Cardiac septum (tissue), 1 donor: ENCODE results near the gene SOCS6. TPM values are rescaled to one million over a fixed set of nuclear protein-coding genes. Genes with fewer than 3 reads are reported as not detected.

ENCODE experiments used
- DNase-seq: peaks from one replicate; pipeline ENCODE4 v3.0.0-alpha.2; 2020; ENCODE audit warnings: low spot score
- intact Hi-C: fragments of 100-400 bp; cut with DNase I; formaldehyde crosslinking; loops from one replicate; pipeline ENCODE4 v1.14.0; 2022
- total RNA-seq: library from RNA; stranded (reverse); fragmentation: NEBNext Ultra II Directional; extraction: Animal tissue kit (Norgen Biotek cat#: 25700); gene quantifications from one replicate; pipeline ENCODE4 v1.2.1, GENCODE V29; 2021
- donor health status: DM: no; HTN: no; CAD: no.

SOCS6 gene
- total RNA-seq, 1 donor from 2014 or later, result 22.8 TPM

DNA sequence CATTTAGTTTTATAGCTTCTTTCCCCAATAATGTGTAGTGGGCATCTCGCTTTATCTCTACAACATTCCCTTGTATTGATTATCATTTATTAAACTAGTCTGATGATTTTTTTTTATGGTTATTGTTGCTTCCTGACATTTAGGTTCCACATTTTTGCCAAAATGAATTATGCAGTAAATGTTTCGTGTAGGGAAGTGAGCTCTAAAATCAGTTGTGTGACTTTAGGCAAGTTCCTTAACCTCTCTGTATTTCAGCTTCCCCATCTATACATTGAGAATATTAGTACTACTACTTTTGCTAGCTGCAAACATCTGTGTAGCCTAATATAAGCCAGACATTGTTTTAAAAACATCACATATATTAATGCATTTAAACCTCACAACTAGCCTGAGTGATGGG lies 22.9 kb downstream of the SOCS6 start:
- no peak for DNase-seq
- intact Hi-C loops, result no loop called here

DNA sequence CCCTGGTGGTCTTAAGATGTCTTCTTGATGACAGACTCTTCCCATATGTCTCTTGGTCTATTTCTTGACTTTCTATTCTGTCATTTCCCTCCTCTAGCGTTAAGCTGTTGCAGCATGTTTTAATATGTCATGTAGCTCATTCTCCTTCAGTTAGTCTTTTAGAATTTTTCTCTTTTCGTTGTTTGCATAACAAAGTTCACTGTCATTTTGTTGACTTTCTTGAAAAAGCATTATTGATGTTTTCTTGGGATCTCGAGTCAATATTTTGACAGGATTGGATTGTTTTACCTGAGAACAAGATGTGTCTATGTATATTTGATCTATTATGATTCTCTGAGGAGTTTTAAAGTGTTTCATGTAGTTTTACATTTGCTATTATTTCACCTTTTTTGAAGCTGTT lies 24.8 kb downstream of the SOCS6 start:
- intact Hi-C loops, result no loop called here
- DNase-seq, result no peak

DNA sequence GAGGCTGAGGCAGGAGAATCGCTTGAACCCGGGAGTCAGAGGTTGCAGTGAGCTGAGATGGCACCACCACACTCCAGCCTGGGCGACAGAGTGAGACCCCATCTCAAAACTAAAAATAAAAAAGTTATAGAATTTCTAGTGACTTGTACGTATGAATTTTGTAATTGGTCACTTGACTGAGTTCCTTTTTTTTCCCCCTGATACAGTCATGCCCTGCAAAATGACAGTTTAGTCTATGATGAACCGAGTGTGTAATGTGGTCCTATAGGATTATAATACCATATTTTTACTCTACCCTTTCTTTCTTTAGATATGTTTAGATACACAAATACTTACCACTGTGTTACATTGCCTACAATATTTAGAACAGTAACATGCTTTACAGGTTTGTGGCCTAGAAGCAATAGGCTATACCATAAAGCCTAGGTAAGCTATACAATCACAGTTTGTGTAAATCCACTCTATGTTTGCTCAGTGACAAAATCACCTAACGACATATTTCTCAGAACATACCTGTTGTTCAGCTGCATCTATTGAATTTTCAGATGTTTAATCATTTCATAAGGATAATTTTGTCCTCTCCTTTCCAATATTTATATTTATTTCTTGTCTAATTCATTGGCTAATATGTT lies 25.4 kb downstream of the SOCS6 start:
- intact Hi-C loops, result no loop called here
- DNase-seq, result no peak

DNA sequence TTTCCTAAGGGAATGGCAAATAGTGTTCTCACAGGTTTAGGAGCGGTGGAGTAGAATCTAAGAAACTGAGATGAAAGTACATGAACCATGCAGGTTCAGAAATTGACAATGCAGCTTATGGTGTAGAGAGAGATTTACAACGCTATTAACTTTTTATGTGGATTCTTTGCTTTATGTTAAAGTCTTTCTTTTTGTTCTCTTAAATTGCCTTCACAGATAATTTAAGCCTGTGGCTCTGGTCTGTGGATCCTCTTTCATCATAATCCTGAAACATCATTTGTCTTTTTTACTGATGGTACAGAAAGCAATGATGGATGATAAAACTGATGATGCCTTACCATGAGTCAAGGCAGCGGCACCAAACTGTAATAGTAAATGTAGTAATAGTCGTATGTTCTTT lies 30.3 kb downstream of the SOCS6 start:
- DNase-seq, result no peak
- intact Hi-C loops, result no loop called here

DNA sequence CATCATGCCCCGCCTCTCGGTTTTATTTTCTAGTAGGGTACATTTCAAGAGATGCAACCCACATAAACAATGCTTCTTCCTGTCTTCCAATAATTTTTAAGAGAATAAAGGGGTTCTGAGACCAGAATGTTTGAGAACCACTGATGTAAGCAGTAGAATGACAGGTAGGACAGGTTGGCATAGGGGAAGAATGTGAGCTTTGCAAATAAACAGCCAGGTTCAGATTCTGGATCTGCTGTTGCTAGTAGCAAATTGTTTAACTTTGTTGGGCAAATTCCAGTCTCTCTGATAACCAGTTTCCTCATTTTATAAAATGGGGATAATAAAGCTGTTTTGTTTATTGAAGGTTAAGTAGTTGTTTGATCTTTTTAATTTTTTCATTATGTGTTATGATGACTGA lies 32.8 kb downstream of the SOCS6 start:
- no peak for DNase-seq
- intact Hi-C loops, result no loop called here

DNA sequence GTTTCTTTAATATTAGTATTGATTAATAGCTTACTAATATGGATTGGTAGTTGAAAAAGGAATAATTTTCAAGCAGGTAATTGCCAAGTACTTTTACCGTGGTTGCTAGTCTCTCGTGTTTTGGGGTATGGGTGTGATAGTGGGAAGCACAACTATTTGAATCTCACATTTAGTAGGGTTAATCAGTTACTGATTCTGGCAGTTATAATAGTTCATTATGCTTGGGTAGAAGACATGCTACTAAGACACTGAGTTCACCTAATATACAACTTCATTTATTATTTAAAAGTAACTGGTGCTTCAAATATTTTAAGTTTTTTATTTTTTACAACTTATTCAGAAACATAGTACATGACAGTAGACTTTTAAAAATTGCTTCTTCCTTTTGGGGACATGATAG lies 33.5 kb downstream of the SOCS6 start:
- intact Hi-C loops, result no loop called here
- no peak for DNase-seq

DNA sequence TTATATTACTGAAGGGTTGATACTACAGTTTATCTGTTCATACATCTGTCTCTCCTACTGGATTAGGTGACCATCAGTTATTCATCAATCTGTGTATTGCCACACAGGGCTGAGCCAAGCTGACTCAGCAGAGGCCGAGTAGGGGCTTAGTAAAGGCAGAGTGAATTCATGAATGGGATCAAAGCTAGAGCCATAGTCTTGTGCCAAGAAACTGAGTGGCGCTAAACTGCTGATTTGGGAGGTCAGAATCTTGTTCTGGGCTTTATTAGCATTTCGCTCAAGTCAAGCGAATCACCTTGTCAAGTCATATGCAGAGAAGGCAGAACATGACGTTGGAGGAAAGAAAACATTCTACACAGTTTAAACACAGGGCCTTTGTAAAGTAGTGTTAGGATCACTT lies 34.1 kb downstream of the SOCS6 start:
- intact Hi-C loops, result no loop called here
- no peak for DNase-seq

DNA sequence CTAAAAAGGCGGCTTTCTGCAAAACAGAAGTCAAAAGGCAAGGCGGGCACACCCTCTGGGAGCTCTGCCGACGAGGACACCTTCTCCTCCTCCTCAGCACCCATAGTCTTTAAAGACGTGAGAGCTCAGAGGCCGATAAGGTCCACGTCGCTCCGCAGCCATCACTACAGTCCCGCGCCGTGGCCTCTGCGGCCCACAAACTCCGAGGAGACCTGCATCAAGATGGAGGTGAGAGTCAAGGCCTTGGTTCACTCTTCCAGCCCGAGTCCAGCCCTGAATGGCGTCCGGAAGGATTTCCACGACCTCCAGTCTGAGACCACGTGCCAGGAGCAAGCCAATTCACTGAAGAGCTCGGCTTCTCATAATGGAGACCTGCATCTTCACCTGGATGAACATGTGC lies 36.1 kb downstream of the SOCS6 start:
- intact Hi-C loops, result no loop called here
- no peak for DNase-seq

DNA sequence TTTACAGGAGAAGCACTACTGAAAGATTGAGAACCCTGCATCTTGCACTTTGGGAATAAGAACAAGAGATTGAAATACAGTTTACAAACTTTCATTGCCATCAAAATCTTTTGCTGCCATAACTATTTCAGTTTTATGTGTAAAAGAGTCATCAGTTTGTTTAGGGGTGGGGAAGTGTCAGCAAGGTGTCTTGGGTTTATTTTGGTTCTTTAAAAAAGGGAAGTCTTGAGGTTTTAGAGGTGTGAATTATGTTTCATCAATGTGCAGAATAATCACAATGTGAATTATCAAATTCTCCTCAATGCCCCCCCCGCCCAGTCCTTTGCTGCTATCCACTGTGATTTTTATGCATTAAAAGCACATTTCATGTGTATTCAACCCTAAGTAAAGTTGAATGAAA lies 37.4 kb downstream of the SOCS6 start:
- no peak for DNase-seq
- intact Hi-C loops, result no loop called here

DNA sequence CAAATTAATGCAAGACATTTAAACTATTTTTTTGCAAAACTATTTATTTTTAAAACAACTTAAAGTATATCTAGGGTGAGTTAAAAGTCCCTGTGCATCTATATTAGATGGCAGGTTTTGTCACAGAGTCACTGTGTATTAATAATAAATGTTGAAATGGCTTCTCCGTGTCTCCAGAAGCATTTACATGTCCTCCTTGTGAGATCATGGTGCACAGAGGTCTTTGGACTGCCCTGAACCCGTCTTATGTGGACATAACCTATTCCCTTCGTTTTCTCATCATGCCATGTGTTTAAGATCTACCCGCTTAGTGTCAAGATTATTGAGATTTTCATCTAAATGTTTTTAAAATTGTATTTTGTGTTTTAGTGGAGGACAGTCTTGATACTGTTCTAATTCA lies 39.3 kb downstream of the SOCS6 start:
- intact Hi-C loops, result no loop called here

DNA sequence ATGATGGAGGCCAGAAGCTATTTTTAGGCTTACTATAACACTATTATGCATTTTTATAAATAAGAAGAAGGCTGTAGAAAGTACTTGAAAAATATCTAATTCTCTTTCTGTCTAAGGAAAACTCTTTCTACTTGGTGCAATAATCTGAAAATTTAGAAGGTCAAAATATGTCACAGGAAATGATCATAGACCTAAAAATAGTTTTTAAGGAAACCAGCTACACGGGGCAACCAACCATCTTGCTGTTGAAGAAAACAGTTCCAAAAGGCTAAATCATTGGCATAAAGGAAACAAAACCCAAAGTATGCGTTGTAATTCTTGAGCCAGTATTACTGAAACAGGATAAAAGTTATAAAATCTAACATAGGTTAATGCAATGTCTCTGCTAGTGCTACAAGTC lies 40.2 kb downstream of the SOCS6 start:
- intact Hi-C loops, result no loop called here
- DNase-seq, result no peak

More for the DNA sequence above, 39.3 kb downstream of the SOCS6 start:
- DNase-seq, result no peak

DNA sequence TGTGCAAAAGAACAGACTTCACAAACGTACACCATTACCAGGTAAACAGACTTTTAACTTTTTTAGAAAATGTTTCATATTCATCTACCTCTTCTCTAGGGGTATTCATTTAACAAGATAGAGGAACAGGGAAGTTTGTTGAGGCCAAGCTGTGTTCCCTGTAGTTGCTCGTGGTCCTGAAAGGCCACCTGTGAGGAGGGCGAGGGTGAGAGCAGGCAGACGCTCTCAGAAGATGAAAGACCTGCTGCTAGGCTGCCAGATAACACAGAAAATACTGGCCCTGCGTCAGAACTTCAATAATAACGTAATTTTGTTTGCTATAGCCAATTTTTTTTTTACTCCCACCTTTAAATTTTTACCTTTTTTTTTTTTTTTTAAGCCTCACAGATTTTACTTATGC lies 42.0 kb downstream of the SOCS6 start:
- intact Hi-C loops, result no loop called here
- DNase-seq, result no peak

DNA sequence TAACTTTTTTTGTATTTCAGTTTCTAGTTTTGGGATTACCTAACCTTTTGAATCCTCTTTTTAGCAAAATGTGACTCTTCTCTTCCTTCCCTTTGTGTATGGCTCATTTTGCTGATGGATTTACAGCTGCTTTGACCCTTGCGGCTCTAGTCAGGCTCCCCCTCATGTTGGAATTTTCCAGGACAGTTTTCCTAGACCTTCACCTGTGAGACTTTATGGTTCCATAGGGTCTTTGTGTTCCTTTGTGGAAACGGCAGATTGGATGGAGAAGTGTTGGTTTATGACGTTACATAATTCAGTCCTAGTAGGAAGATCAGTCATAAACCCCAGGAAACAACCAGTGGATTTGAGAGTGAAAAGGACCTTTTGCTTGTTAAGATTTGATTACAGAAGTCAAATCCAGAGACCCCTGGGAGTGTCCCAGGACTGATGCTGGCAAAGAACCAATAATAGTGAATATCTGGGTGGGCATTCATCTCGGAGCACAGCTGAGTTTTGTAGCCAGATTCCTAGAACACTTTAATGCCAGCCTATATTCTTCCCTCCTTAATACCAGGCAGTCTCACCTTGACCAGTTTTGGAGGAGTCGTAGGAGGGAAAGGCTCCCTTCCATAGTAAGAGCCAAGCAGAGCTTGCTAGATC lies 42.7 kb downstream of the SOCS6 start:
- no peak for DNase-seq
- intact Hi-C loops, result no loop called here

DNA sequence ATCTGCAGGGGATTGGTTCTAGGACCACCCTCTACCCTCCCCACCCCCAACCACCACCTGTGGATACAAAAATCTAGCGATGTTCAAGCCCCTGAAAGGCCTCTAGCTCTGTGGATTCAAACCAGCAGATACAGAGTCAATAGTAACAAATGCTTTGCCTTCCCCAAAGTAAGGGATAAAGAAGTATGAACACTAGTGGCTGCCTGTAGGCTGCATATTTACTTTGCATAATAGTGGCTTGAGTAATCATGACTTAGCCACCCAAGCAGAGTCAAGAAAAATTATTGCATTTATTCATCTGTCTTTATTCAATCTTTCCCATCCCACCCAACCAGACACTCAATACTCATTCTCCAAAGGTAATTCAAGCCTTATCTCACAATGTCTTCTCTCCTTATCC lies 43.8 kb downstream of the SOCS6 start:
- no peak for DNase-seq
- intact Hi-C loops, result no loop called here

DNA sequence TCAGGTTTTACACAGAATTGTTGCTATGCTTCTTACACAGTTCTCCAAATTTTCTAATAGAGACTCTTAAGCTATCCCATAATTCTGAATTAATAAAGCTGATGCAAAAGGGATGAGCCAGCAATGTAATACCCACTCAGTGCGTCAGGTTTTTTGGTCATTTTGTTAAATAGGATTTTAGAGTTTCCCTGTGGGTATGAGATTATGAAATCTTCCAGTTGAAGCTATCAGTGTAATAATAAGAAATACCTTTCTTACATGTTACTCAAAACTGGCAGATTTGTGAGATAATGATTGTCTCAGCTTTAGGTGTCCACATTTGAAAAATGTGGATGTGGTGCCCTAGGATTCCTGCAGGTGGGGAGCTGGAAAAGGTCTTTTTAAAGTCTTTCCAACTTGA lies 44.5 kb downstream of the SOCS6 start:
- intact Hi-C loops, result no loop called here
- DNase-seq, result no peak

DNA sequence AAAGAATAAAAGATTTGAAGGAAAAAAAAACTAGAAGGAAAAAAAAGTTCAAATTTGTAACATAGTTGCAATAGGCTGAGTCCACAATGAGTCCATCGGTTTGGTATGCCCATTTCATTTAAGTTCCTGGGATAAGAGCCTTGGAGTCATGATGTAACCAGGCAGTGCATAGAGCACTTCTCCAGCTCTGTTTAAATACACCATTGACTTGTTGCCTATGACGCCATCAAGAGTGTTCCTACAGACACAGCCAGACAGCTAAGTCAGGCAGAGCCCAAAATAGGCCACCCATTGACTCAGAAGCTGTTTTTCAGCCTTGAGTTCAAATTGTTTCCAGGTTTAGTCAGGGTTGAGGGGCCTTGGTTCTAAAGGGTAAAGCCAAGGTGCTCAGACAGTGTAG lies 44.9 kb downstream of the SOCS6 start:
- intact Hi-C loops, result no loop called here
- DNase-seq, result no peak

DNA sequence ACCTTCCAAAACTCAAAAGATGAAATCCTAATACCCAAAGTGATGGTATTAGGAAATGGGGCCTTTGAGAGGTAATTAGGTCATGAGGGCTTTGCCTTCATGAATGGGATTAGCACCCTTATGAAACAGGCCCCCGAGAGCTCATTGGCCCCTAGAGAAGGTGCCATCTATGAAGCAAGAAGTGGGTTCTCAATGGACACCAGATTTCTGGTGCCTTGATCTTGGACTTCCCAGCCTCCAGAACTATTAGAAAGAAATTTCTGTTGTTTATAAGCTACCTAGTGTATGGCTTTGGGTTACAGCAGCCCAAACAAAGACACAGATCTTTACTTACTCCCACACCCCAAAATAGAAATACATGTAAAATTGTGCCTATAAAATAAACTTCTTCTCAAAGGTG lies 45.4 kb downstream of the SOCS6 start:
- intact Hi-C loops, result no loop called here
- DNase-seq, result no peak

DNA sequence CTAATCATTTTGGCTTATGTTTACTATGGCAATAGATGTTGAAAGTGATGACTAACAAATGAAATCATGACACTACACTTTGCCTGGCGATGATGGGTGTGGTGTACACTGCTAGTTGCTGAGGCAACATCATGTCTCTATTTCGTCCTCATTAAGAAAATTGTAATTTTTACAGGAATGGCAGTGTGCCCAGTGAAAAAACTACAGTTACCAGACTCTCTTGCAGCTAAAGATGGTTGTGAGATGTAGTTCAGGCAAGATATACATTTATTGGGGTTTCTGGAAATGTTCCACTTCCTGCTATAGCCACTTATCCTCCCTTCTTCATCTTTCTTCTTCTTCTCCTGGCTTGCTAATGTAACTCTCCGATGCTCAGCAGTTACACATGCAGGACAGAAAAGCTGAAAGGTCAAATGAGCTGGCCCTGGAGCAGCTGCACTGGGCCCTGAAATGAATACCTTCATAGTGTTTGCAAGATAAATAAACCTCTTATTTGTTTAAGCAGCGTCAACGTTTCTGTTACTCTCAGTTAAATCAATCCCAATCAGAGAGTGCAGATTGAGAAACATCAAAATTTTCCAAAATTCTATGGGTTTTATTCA lies 46.0 kb downstream of the SOCS6 start:
- no peak for DNase-seq
- intact Hi-C loops, result loop anchor here (5.0 kb wide), 1 partner anchor 38 kb away; no protein-coding TSS in a partner anchor

DNA sequence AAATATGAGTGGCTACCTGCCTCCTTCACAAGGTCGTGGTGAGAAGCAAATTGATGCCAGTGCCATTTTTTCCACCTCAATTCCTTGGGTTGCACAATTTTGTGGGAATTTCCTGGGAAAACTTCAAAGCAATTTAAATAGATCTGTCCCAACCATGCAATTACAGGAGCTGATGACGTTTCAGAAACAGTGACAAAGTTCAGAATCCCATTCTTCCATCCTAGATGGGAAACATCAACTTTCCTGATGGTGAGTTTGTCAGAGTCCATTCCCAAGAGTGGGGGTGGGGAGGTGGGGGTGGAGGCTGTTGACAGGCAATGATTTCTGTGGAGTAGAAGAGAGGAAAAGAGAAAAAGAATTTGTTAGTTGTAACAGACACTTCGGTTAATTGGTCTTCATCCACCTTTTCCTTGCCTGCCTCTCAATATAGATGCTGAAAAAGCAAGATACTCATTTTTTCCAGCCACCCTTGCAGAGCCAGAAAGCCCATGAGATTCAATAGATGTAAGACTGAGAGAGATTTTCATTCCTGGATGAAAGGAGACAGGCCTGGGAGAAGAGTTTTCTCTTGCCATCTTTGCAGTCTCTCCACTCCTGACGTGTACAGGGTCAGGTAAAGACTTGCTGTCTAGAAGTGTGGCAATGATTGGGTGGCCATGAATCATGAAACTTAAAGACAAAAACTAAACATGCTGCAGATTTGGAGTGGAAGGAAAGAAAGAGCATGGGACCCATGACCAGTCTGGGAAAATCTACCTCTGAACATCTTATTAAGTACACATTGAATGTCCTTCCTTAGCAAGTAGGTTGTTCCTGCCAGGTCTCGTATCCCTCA lies 47.3 kb downstream of the SOCS6 start:
- intact Hi-C loops, result loop anchor here (5.0 kb wide), 1 partner anchor 39 kb away; no protein-coding TSS in a partner anchor
- no peak for DNase-seq
